Measurements from ENCODE around the gene HAUS3.
"Not testable (repeated sequence)": the region's sequence is repeated elsewhere in the genome, so short reads cannot be mapped to it uniquely, and the experiment has no call there.

The HAUS3 gene

GRCh38 chr4:2251073-2251794, 9.3 kb upstream of the HAUS3 start:
- no peak for DNase-seq

DNA sequence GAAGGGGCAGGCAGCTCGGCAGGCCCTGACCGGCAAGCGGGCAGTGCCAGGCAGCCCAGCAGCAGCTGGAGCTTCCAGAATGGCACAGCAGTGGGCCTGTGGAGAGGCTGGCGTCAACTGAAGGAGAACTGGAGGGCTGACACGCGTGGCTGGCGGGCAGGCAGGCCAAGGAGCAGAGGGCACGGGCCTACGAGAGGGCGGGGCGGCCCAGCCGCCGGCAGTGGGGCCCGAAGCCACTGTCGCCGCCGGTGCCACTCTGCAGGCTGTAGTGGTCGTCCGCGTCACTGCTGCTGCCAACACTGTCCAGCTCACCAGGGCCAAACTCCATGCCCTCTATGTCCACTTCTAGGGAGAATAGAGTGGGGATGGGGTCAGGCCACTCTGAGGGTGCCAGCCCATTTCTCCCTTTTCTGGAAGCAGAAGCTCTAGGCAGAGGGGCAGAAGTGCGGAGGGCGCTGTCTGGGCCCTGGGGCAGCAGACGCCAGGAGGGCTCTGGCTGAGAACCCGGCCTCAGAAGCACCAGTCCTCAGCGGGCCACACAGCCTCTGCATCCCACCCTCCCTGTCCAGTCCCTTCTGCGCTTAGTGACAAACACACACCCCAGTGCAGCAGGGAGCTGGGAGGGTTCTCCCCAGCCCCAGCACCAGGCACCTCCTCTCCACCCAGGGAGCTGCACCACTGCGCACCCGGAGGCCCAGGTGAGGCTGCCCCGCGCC, 8.6 kb upstream of the HAUS3 start:
- no peak for DNase-seq

DNA sequence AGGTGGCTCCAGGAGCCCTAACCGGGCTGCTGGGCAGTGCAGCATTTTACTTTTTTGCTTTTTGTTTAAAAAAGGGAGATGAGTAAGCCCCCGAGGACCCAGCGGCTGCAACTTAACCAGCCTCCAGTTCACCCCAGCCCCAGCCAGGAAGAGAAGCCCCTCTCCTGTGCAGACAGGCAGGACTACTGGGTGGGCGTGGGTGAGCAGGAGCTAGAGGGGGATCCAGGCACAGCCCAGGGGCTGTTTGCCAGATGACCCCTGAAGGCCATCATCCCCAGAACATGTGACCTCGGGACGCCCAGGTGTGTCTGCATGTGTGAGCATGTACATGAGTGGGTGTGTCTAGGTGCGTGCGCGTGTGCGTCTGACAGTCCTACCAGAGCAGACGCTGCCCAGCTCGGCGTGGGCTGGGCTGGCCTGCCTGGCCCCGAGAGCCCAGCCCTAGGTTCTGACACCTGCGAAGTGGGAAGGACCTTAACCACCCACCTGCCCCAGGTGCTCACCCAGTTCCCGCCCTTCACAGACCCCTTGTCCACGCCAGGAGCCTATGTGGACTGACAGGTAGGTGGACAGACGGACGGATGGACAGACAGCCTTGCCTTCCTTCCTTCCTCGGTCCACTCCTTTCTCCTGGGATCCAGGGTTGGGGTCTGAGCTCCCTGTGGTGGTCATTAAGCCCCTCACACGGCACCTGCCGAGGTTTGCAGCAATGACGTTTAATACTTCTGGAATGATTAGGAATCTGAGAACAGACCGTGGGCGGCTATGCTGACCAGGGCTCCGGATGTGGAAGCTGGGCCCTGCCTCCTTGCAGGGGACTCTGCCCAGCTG, 7.8 kb upstream of the HAUS3 start:
- DNase-seq, result no peak

GRCh38 chr4:2248821-2249261, 6.9 kb upstream of the HAUS3 start:
- no peak for DNase-seq

GRCh38 chr4:2248044-2248780, 6.3 kb upstream of the HAUS3 start:
- no peak for DNase-seq

DNA sequence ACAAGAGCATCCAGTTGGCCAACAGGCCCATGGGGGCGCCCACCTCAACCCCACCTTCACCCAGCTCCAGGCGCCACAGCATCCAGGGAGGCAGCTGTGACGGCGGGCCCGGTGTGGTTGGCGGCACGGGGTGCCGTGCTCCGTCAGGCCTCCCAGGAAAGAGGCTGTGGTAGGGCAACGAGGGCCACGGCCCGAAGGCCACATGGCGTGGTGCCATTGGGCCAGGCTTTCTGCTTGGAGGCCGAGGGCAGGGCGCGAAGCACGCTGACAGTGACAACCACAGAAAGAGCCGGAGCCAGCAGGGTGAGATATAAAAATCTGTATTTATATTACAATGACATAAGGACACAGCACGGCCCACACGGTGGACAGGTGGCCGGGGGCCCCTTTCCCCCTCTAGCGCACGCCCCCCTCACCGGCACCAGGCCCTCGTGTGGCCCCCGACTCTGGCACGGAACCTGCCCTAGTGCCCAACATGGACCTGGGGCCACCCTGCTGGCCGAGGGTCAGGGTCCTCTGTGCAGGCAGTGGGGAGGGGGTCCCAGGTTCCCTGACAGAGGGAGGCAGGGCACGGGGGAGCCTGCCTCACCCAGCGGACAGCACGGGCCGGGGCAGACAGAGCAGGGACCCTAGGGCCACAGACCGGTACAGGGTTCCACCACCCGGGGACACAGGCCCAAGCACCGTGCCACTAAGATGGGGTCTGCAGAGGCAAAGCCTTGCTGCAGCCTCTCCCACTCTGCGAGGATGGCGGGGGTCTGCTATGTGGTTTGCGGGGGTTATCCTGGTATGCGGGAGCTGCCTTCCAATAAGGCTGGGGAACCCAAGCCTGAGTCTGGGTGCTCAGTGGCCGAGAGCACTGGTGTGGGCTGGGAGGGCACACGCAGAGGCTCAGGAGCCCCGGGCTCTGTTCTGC, 5.5 kb upstream of the HAUS3 start:
- no peak for DNase-seq

- no peak for DNase-seq
Measured at GRCh38 chr4:2246384-2247127, 4.6 kb upstream of the HAUS3 start.

DNA sequence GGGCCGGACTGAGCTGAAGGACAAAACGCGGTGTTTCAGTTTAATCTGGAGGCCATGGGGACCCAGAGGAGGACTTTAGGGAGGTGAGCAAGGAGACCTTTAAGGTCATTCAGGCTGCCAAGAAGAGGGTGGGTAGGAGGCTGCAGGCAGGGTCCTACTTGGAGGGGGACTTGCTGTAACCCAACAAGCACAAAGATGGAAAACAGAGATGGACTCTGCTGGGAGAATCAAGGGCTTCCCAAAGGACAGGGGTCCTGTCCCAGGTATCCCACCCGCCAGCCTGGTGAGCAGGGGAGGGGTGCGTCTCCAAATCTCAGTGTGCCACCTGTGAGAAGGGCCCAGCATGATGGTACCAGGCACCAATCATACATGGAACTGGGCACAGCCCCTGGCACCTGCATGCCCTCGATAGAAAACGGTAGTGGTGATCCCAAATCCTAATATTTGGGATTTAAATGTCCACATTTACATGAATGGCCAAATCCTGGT, 3.9 kb upstream of the HAUS3 start:
- no peak for DNase-seq

DNA sequence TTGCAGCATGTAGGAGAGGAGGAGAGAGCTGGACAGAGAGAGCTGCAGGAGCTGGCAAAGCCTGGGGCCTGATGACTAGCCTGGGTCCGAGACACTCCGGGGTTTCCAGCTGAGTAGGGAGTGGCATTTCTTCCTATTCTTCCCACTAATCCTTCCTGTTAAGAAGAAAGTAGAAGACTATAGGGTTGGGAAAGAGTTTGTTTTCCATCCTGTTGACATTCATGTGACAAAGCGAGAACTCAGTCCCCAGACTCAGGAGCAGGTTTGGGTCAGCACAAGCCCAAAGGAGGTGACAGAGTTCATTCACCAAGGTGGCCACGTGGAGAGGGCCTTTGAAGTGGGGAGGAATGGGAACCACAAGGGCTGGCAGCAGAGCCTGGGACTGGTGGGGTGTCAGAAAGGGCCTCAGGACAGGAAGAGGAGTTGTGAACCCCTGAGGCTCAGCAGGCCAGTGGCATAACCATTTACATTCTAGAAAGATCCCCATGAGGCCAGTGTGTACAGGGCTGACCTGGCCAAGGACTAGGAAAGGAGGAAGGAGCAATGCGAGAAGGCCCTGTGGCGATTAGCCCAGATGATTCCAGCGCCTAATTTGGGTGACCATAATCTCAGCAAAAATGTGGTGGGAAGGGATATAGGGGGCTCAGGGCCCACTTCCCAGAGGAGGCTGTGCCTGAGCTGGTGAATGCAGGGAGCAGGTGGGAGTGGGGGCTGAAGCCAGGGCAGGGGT, 3.3 kb upstream of the HAUS3 start:
- DNase-seq, result no peak

- DNase-seq, result no peak
Measured at GRCh38 chr4:2243681-2244380, 1.9 kb upstream of the HAUS3 start.

- no peak for DNase-seq
Measured at GRCh38 chr4:2241003-2241402, 918 bp downstream of the HAUS3 start.

- no peak for DNase-seq
Measured at GRCh38 chr4:2236944-2237666, 4.8 kb downstream of the HAUS3 start.

GRCh38 chr4:2231082-2231481, 10.8 kb downstream of the HAUS3 start:
- no peak for DNase-seq

GRCh38 chr4:2226261-2226660, 15.7 kb downstream of the HAUS3 start:
- DNase-seq, result no peak

GRCh38 chr4:2222838-2223237, 19.1 kb downstream of the HAUS3 start:
- no peak for DNase-seq

DNA sequence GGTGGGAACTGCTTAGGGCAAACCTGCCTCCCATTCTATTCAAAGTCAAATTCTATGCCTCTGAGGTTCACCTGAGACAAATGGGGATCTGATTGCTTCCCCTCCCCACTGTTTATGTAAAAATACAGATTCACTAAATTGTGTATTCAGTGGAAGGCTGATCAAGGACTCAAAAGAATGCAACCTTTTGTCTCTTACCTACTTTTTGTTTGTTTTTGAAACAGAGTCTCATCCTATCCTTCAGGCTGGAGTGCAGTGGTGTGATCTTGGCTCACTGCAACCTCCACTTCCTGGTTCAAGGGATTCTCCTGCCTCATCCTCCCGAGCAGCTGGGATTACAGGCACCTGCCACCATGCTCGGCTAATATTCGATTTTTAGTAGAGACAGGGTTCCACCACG, 20.5 kb downstream of the HAUS3 start:
- DNase-seq, result not testable (repeated sequence)

DNA sequence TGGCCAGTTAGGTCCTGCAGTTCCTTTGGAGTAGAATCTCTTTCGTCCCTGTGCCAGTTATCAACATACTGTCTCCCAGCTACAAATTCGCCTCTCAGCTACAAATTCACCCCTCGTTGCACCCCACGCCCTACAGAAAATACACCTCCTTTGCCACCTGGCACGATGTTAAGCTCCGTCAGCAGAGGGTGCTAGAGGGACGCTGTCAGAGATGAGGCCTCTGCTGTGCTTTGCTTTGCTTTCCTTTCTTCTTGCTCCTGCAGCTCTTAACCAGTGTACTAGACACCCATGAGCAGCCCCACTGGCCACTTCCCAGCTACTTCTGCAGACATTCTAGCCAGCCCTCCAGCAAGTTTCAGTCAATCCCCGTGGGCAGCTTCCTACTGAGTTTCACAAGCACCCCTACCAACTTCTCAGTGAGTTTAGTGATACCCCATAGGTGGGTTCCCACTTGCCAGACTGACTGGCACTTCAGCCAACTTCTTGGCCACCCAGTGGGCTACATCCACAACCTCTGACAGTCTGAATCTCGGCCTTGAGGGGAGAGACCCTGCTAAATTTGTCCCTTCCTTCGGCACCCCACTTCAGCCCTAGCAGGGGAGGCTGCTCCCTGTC, 21.8 kb downstream of the HAUS3 start:
- peak; percentile 53 for DNase-seq

- DNase-seq, result no peak
Measured at GRCh38 chr4:2219233-2219760, 22.6 kb downstream of the HAUS3 start.
